GM08714 (cell line): ENCODE measurements around the gene LGI4.
A peak's percentile ranks its signal among the peaks of the same experiment; 100 is the strongest.

Experiments used
- H3K4me3 ChIP-seq: fragments of 200-500 bp; sonication (Bioruptor generic); 2 replicates; pipeline ENCODE4 v1.5.1; 2014; ENCODE audit warnings: mild to moderate bottlenecking, low read length, inconsistent platforms
- ZNF274 ChIP-seq: IDR thresholded peaks from 2 replicates; pipeline ENCODE4 v1.6.1; 2012; ENCODE audit warnings: mild to moderate bottlenecking, low read depth, low read length

LGI4 gene

DNA sequence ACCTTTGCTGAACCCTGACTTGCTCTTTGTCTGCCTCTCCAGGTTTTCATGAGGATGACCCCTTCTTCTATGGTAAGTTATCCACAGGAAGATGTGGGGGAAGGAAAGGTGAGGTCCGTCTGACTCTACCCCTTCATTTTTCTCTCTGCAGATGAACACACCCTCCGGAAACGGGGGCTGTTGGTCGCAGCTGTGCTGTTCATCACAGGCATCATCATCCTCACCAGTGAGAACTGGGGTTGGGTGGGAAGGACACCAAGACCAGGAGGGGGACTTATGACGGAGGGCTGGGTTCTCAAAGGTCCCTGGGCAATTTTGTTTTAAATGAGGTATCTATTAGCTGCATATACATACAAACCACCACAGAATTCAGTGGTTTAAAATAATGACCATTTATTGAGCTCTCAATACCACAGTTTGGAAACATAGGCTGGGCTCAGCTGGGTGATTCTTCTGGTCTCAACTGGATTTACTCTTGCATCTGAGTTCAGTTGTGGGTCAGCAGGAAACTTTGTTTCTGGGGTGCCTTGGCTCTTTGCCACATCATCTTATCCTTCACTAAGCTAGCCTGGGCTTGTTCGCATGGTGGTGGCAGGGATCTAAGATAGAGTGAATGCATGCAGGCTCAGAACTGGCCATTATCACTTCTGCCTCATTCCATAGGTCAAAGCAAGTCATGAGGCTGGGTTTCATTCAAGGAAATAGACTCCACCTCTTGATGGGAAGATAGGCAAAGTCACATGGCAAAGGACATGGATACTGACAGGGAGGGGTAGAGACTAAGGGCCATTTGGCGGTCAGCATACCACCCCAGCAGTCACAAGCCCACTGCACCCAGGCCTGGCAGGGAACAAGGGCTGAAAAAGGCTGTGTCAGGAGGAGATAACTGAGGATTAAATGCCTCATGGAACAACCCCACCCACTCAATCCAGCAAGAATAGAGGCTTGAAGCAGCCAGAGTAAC lies 31.5 kb upstream of the LGI4 start:
- TF ChIP-seq ZNF274: no peak

GRCh38 chr19:35165200-35166058 lies 30.6 kb upstream of the LGI4 start:
- TF ChIP-seq ZNF274: no peak
- no peak overlapping the region for H3K4me3 ChIP-seq

More for the DNA sequence above, 31.5 kb upstream of the LGI4 start:
- H3K4me3 ChIP-seq: no peak overlapping the region

GRCh38 chr19:35164418-35164817 lies 29.6 kb upstream of the LGI4 start:
- no peak for TF ChIP-seq ZNF274

DNA sequence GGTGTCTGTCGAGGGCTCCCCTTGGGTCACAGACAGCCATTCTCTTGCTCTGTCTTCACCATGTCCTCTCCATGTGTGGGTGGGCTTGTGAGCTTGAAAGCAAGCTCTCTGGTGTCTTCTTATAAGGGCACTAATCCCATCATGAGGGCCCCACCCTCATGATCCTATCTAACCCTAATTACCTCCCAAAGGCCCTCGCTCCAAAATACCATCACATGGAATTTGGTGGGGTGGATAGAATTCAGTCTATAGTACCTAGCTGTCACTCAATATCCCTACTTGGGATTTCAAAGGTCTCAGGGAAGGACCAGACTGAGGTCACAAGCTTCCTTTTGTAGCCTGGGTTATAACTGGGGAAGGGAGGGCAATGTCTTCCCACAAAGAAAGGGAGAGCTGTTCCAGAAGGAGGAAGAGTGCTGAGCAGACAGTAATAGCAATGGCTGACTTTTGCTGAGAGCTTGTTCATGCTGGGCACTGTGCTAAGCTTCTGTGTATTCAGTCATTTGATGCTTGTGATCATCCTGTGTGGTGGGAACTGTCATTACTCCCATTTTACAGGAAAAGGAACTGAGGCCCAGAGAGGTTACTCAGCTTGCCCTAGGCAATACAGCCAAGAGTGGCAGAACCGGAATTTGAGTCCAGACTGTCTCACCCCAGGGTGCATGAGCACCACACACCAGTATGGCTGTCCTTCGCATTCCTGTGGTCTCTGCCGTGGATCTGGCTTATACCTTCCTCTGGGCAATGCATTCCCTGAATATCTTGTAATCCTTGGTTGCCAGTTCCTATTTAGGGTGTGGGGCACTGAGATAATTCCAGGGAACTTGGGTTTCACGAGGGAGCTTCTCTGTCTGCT lies 27.8 kb upstream of the LGI4 start:
- TF ChIP-seq ZNF274: no peak

More at GRCh38 chr19:35164418-35164817, 29.6 kb upstream of the LGI4 start:
- H3K4me3 ChIP-seq: no peak overlapping the region

GRCh38 chr19:35161434-35161743 lies 26.5 kb upstream of the LGI4 start:
- no peak overlapping the region for H3K4me3 ChIP-seq

More for the DNA sequence above, 27.8 kb upstream of the LGI4 start:
- H3K4me3 ChIP-seq: no peak overlapping the region

GRCh38 chr19:35160629-35161433 lies 26.0 kb upstream of the LGI4 start:
- H3K4me3 ChIP-seq: no peak overlapping the region
- no peak for TF ChIP-seq ZNF274

More at GRCh38 chr19:35161434-35161743, 26.5 kb upstream of the LGI4 start:
- no peak for TF ChIP-seq ZNF274

GRCh38 chr19:35159606-35160005 lies 24.7 kb upstream of the LGI4 start:
- H3K4me3 ChIP-seq: no peak overlapping the region
- no peak for TF ChIP-seq ZNF274

GRCh38 chr19:35157431-35157830 lies 22.6 kb upstream of the LGI4 start:
- no peak overlapping the region for H3K4me3 ChIP-seq
- no peak for TF ChIP-seq ZNF274

GRCh38 chr19:35156673-35157014 lies 21.8 kb upstream of the LGI4 start:
- TF ChIP-seq ZNF274: no peak
- no peak overlapping the region for H3K4me3 ChIP-seq

DNA sequence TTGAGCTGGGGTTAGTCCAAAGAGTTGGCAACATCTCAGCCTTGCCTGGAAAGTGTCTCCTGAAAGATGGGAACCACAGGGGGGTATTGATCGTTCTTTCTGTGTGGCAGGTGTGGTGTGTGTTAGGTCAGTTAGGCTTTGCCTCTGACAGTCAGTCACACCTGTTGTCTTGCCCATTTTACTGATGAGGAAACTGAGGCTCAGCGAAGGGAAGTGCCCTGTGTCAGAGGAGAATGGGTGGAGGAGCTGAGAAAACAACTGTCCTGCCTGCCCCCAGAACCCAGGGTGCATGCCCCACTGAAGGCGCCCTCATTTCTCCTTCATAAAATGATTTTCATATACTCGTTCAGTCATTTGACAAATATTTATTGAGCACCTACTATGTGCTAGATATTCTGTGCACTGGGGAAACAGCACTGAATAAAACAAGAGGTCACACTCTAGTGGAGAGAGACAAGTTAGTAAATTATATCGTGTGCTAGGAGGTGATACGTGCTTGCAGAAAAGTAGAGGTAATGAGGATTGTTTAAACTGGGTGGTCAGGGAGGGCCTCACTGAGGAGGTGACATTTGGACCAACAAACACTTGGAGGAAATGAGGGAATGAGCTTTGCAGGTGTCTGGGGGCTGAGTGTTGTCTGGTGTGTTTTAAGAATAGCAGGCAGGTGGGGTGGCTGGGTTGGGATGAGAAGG lies 21.3 kb upstream of the LGI4 start:
- H3K4me3 ChIP-seq: peak overlapping the region; percentile 82; the same call in 1 of the 2 replicates
- no peak for TF ChIP-seq ZNF274

- H3K4me3 ChIP-seq: peak overlapping the region; percentile 82
- no peak for TF ChIP-seq ZNF274
Observed at GRCh38 chr19:35155441-35155840, 20.6 kb upstream of the LGI4 start.

- no peak for TF ChIP-seq ZNF274
- peak within 1 kb of the TSS; percentile 82 for H3K4me3 ChIP-seq
Observed at GRCh38 chr19:35154525-35155406, 19.9 kb upstream of the LGI4 start, which contains the start of gene FXYD5. Gene FXYD5 (plus strand): TSS chr19:35154735. CDS start chr19:35155551, 816 bp downstream.
